Erythroblast (primary cell): ENCODE data around the gene NDNF.

ENCODE experiments used
- GATA1 ChIP-seq: IDR thresholded peaks from 2 replicates; pipeline ENCODE4 v1.6.1; 2011; ENCODE audit warnings: low read depth, mild to moderate bottlenecking, control low read depth, low read length, moderate library complexity
- POLR2A ChIP-seq: IDR thresholded peaks from 2 replicates; pipeline ENCODE4 v1.6.1; 2011; ENCODE audit warnings: mild to moderate bottlenecking, low read length

DNA sequence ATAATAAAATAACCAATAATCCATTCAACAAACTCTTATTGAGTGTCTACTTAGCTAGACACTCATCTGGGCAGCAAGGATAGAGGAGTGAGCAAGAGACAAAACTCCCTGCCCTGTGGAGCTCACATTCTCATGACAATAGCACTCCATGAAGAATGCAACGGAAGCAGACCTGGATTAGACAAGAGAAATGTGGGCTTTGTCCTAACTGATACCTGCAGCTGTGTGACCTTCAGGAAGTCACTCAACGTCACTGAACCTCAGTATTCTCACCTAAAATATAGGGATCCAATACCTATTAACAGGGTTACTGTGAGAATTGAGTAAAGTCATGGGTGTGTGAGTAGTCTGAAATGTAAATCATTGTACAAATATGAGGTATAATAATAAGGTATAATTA, 61.2 kb downstream of the NDNF start:
- TF ChIP-seq POLR2A, result no peak
- TF ChIP-seq GATA1, result no peak
